GM19099 (cell line): ENCODE results near the gene FAM98C.

Experiments
- POLR2A ChIP-seq: IDR thresholded peaks from 3 replicates; pipeline ENCODE4 v1.6.1; 2011; ENCODE audit warnings: low read depth; ENCODE audit not compliant: insufficient read length; ENCODE audit errors: extremely low read depth

The FAM98C gene

GRCh38 chr19:38452430-38453366 is 49.8 kb downstream of the FAM98C start:
- TF ChIP-seq POLR2A = no peak

DNA sequence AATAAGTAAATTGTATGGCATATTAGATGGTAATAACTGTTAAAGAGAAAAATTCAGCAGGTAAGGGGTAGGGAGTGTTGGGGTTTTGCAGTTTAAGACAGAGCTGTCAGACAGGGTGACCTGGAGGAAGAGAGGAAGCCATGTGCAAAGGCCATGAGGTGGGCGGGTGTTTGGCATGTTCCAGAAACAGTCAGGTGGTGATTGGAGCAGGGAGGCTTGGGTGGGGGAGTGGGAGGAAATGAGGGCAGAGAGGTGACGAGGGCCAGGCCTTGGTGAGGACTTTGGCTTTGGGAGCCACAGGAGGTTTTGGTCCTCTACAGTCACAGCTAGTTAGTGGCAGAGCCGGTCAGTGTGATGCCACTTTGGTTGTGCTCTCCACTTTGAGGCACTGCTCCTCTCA is 50.7 kb downstream of the FAM98C start:
- no peak for TF ChIP-seq POLR2A

DNA sequence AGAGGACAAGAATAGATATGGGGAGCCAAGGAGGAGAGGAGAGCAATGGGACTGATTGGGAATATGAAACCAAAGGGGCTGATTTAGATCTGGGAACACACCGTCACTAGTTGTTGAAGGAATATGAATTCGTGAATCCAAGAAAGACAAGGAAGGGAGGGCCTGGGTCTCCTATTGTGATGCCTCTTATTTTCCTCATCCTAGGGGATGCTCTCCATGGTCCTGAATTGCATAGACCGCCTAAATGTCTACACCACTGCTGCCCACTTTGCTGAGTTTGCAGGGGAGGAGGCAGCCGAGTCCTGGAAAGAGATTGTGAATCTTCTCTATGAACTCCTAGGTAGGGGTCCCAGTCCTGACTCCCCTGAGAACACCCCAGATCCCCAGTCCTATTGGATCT is 52.1 kb downstream of the FAM98C start:
- TF ChIP-seq POLR2A = no peak

- TF ChIP-seq POLR2A = no peak
These were observed 54.3 kb downstream of the FAM98C start for GRCh38 chr19:38457202-38457601.

GRCh38 chr19:38457690-38458405 is 55.0 kb downstream of the FAM98C start:
- no peak for TF ChIP-seq POLR2A
